Cardiac fibroblast (primary cell): ENCODE results near the gene MUCL3.
"Not testable (repeated sequence)": the region's sequence is repeated elsewhere in the genome, so short reads cannot be mapped to it uniquely, and the experiment has no call there.

ENCODE experiments used
- DNase-seq, 2 donors: peaks; one replicate each; pipeline versions ENCODE4 v3.0.0 to v3.0.0-alpha.2; 2010; ENCODE audit warnings: low read depth in 2 of 2
- H3K4me3 ChIP-seq, 2 donors: replicated peaks in 1 of 2; 1 replicate in 1 of 2; 2 replicates in 1 of 2; pipeline ENCODE4 v1.5.1; 2011; ENCODE audit warnings: low read depth in 2 of 2, low read length in 2 of 2, mild to moderate bottlenecking in 2 of 2, moderate library complexity in 1 of 2
- CTCF ChIP-seq: IDR thresholded peaks from one replicate; pipeline ENCODE4 v1.5.1; 2011; ENCODE audit warnings: low read depth, mild to moderate bottlenecking, low read length, inconsistent platforms

MUCL3 gene

GRCh38 chr6:30918670-30919069 is 22.1 kb upstream of the MUCL3 start:
- H3K4me3 ChIP-seq: no peak overlapping the region
- TF ChIP-seq CTCF: no peak
- DNase-seq: no peak

GRCh38 chr6:30922447-30922852 is 18.3 kb upstream of the MUCL3 start:
- no peak for DNase-seq
- TF ChIP-seq CTCF: no peak
- H3K4me3 ChIP-seq: no peak overlapping the region

- not testable (repeated sequence) for DNase-seq, H3K4me3 ChIP-seq
These were observed 16.6 kb upstream of the MUCL3 start for GRCh38 chr6:30924040-30924627.

- peak; percentile 13 to 61 for DNase-seq
- no peak overlapping the region for H3K4me3 ChIP-seq
- no peak for TF ChIP-seq CTCF
These were observed 14.1 kb upstream of the MUCL3 start for GRCh38 chr6:30926644-30927043.

- H3K4me3 ChIP-seq, DNase-seq: not testable (repeated sequence)
These were observed 13.7 kb upstream of the MUCL3 start for GRCh38 chr6:30927080-30927479.

- H3K4me3 ChIP-seq: no peak overlapping the region
- TF ChIP-seq CTCF: no peak
- DNase-seq: no peak
These were observed 12.1 kb upstream of the MUCL3 start for GRCh38 chr6:30928677-30929076.

GRCh38 chr6:30930506-30930905 is 10.3 kb upstream of the MUCL3 start:
- no peak for DNase-seq
- H3K4me3 ChIP-seq: no peak overlapping the region
- no peak for TF ChIP-seq CTCF

GRCh38 chr6:30931272-30931671 is 9.5 kb upstream of the MUCL3 start:
- DNase-seq: no peak
- no peak for TF ChIP-seq CTCF
- H3K4me3 ChIP-seq: no peak overlapping the region
